WI38 (cell line): ENCODE results near the gene NPSR1.
"Not testable (repeated sequence)": the region's sequence is repeated elsewhere in the genome, so short reads cannot be mapped to it uniquely, and the experiment has no call there.

ENCODE experiments used
- H3K4me3 ChIP-seq: 2 replicates; pipeline ENCODE4 v1.5.1; 2011; ENCODE audit warnings: low read depth, mild to moderate bottlenecking, control low read depth, low read length
- CTCF ChIP-seq: IDR thresholded peaks from 2 replicates; pipeline ENCODE4 v1.5.1; 2012; ENCODE audit warnings: low read depth, mild to moderate bottlenecking, control low read depth, low read length

The NPSR1 gene

GRCh38 chr7:34657632-34658268 is at the start of gene NPSR1:
TSS of gene NPSR1 (plus strand) at chr7:34658218. CDS start at chr7:34658413, 195 bp downstream.
- no peak for TF ChIP-seq CTCF
- no peak within 1 kb of the TSS for H3K4me3 ChIP-seq

GRCh38 chr7:34612661-34613060 is 45.4 kb upstream of the NPSR1 start:
- no peak for TF ChIP-seq CTCF
- H3K4me3 ChIP-seq: no peak overlapping the region

GRCh38 chr7:34620425-34620824 is 37.6 kb upstream of the NPSR1 start:
- no peak for TF ChIP-seq CTCF
- no peak overlapping the region for H3K4me3 ChIP-seq

GRCh38 chr7:34622182-34622581 is 35.8 kb upstream of the NPSR1 start:
- no peak overlapping the region for H3K4me3 ChIP-seq
- no peak for TF ChIP-seq CTCF

- no peak for TF ChIP-seq CTCF
- no peak overlapping the region for H3K4me3 ChIP-seq
Measured at GRCh38 chr7:34622771-34623250, 35.2 kb upstream of the NPSR1 start.

- not testable (repeated sequence) for H3K4me3 ChIP-seq
Measured at GRCh38 chr7:34628618-34629017, 29.4 kb upstream of the NPSR1 start.

- no peak for TF ChIP-seq CTCF
- H3K4me3 ChIP-seq: no peak overlapping the region
Measured at GRCh38 chr7:34652809-34653208, 5.2 kb upstream of the NPSR1 start.

- no peak for TF ChIP-seq CTCF
- no peak overlapping the region for H3K4me3 ChIP-seq
Measured at GRCh38 chr7:34653787-34654186, 4.2 kb upstream of the NPSR1 start.
